Activated CD8-positive, alpha-beta T cell treated with anti-CD3 and anti-CD28 coated beads for 36 hours (primary cell): ENCODE data around the gene GPR84. TPM values are rescaled to one million over a fixed set of nuclear protein-coding genes. Genes with fewer than 3 reads are reported as not detected.
"Not testable (repeated sequence)": the region's sequence is repeated elsewhere in the genome, so short reads cannot be mapped to it uniquely, and the experiment has no call there.

Source experiments
- ATAC-seq: fragments of 200-7000 bp; cut with Tn5 transposase; one replicate; pipeline ENCODE4 v1.10.0; 2021; ENCODE audit warnings: mild to moderate bottlenecking, moderate library complexity
- CTCF ChIA-PET: fragments of 350-600 bp; sonication (Branson Sonifier 250); formaldehyde crosslinking; loops from one replicate; lab custom pipeline; 2021; ENCODE audit warnings: antibody characterized with exemption; lab: Charles Lee
- POLR2A ChIA-PET: fragments of 350-600 bp; sonication (Branson Sonifier 250); formaldehyde crosslinking; loops from one replicate; lab custom pipeline; 2021; ENCODE audit warnings: antibody characterized with exemption; lab: Charles Lee
- DNase-seq: peaks from one replicate; pipeline ENCODE4 v3.0.0-alpha.2; 2020
- H3K27ac Mint-ChIP-seq: one replicate; pipeline ENCODE4 v1.8.0; 2021; ENCODE audit warnings: mild to moderate bottlenecking, mixed read lengths
- H3K27me3 Mint-ChIP-seq: one replicate; pipeline ENCODE4 v1.8.0; 2021; ENCODE audit warnings: mixed read lengths
- H3K36me3 Mint-ChIP-seq: one replicate; pipeline ENCODE4 v1.8.0; 2021; ENCODE audit warnings: low read depth, mixed read lengths
- H3K4me1 Mint-ChIP-seq: one replicate; pipeline ENCODE4 v1.8.0; 2021; ENCODE audit warnings: low read depth, mixed read lengths
- H3K4me3 Mint-ChIP-seq: one replicate; pipeline ENCODE4 v1.8.0; 2021; ENCODE audit warnings: mild to moderate bottlenecking, moderate library complexity, mixed read lengths
- H3K9me3 Mint-ChIP-seq: one replicate; pipeline ENCODE4 v1.8.0; 2021; ENCODE audit warnings: mixed read lengths
- CTCF ChIP-seq: fragments of 200-600 bp; IDR thresholded peaks from one replicate; pipeline ENCODE4 v1.8.0; 2022; ENCODE audit warnings: antibody characterized with exemption, mild to moderate bottlenecking
- intact Hi-C: fragments of 100-400 bp; cut with micrococcal nuclease; formaldehyde crosslinking; loops from one replicate; pipeline ENCODE4 v1.10.0; 2022
- total RNA-seq, 2 experiments: library from RNA; stranded (reverse); gene quantifications; one replicate each; pipeline ENCODE4 v1.2.3, GENCODE V29; 2021

The GPR84 gene
- total RNA-seq, 2 experiments from 2014 or later = not detected

DNA sequence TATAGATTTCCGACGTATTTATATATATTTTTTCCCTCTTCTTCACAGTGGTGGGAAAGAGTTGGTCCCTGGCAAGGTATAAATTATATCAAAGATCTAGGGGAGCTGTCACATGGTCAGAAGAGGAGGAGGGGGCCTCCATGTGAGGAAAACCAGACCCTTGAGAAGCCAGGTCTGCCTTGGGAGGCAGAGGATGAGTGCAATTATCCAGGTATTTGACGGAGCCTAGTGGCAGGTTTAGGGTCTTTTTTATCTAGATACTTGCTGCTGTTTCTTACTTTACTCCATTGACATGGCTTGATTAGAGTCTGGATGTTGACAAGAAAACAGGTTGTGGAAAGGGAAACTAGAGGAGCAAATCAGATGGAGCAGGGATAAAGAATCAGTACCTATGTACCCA lies 33.8 kb downstream of the GPR84 start:
- H3K9me3 Mint-ChIP-seq = no peaks in the 10 kb centered on the region
- CTCF ChIA-PET = interaction anchor here (2.0 to 9.7 kb wide), 2 partner anchors 37 to 38 kb away, joined by 5 to 93 read pairs; no protein-coding TSS in a partner anchor
- no peak for TF ChIP-seq CTCF
- peaks cover 50% of the 10 kb centered on the region for H3K4me1 Mint-ChIP-seq
- H3K27ac Mint-ChIP-seq = peak overlapping the region; percentile 76
- H3K27me3 Mint-ChIP-seq = no peaks in the 10 kb centered on the region
- POLR2A ChIA-PET = interaction anchor here (1.4 to 1.5 kb wide), 2 partner anchors 28 to 44 kb away, joined by 3 to 4 read pairs; no protein-coding TSS in a partner anchor
- no peak for DNase-seq
- H3K4me3 Mint-ChIP-seq = no peak overlapping the region
- peaks cover 2% of the 10 kb centered on the region for H3K36me3 Mint-ChIP-seq
- intact Hi-C loops = no loop called here
- ATAC-seq = no peak

- ATAC-seq = no peak
These were observed 34.5 kb downstream of the GPR84 start for GRCh38 chr12:54329759-54330158.

GRCh38 chr12:54328595-54329337 lies 35.5 kb downstream of the GPR84 start:
- intact Hi-C loops = loop anchor here (5.0 kb wide), 1 partner anchor 34 kb away; the partner anchor contains the start of gene GPR84
- H3K27ac Mint-ChIP-seq = peak overlapping the region; percentile 35
- ATAC-seq = no peak
- POLR2A ChIA-PET = interaction anchor here (0.6 to 1.3 kb wide), 3 partner anchors 9 to 54 kb away, joined by 3 to 5 read pairs (median 4); partner anchors contain the start of gene HNRNPA1
- CTCF ChIA-PET = interaction anchor here (0.7 to 9.7 kb wide), 8 partner anchors 7 to 109 kb away, joined by 3 to 93 read pairs (median 4); no protein-coding TSS in a partner anchor
- H3K4me3 Mint-ChIP-seq = no peak overlapping the region
- H3K9me3 Mint-ChIP-seq = no peaks in the 10 kb centered on the region
- DNase-seq = no peak
- TF ChIP-seq CTCF = no peak
- H3K4me1 Mint-ChIP-seq = peaks cover 54% of the 10 kb centered on the region
- peaks cover 5% of the 10 kb centered on the region for H3K36me3 Mint-ChIP-seq
- no peaks in the 10 kb centered on the region for H3K27me3 Mint-ChIP-seq

More at GRCh38 chr12:54329759-54330158, 34.5 kb downstream of the GPR84 start:
- ChIA-PET POLR2A (interaction anchor here (1.3 to 1.5 kb wide), 3 partner anchors 29 to 49 kb away, joined by 3 to 4 read pairs (median 3); partner anchors contain the start of gene HNRNPA1), CTCF (interaction anchor here (1.0 to 9.7 kb wide), 3 partner anchors 14 to 39 kb away, joined by 3 to 93 read pairs (median 5); no protein-coding TSS in a partner anchor)
- H3K9me3 Mint-ChIP-seq = no peaks in the 10 kb centered on the region
- no peak for TF ChIP-seq CTCF
- peaks cover 50% of the 10 kb centered on the region for H3K4me1 Mint-ChIP-seq
- intact Hi-C loops = loop anchor here (5.0 kb wide), 1 partner anchor 33 kb away; the partner anchor contains the start of gene GPR84
- peaks cover 5% of the 10 kb centered on the region for H3K36me3 Mint-ChIP-seq
- no peak overlapping the region for H3K27ac Mint-ChIP-seq
- H3K4me3 Mint-ChIP-seq = no peak overlapping the region
- H3K27me3 Mint-ChIP-seq = no peaks in the 10 kb centered on the region
- no peak for DNase-seq

DNA sequence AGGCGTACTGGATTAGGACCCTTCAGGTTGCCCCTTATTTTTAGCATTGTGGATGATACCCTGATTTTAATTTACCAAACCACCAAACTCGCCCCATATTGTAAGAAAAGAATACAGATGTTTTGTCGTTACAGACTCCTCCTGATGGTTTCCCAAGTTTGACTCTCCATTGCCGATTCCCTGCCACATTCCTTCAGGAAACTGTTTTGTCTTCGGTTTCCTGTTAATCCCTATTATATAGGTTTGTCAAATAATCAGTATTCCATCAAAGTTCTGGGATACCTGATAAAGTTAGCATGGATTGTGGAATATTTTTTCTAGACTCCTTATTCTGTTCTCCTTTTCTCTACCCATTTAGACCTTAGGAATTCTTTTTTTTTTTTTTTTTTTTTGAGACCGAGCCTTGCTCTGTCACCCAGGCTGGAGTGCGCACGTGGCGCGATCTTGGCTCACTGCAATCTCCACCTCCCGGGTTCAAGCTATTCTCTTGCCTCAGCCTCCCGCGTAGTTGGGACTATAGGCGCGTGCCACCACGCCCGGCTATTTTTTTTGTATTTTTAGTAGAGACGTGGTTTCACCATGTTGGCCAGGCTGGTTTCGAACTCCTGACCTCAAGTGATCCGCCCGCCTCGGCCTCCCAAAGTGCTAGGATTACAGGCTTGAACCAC lies 38.7 kb downstream of the GPR84 start:
- Mint-ChIP-seq H3K27ac (peak overlapping the region; percentile 94), H3K4me3 (peak overlapping the region; percentile 98), H3K4me1 (peaks cover 35% of the 10 kb centered on the region)
- H3K36me3 Mint-ChIP-seq, DNase-seq, H3K27me3 Mint-ChIP-seq, H3K9me3 Mint-ChIP-seq, ATAC-seq: not testable (repeated sequence)
- CTCF ChIA-PET = interaction anchor here (0.6 to 9.7 kb wide), 35 partner anchors 9 to 111 kb away, joined by 3 to 93 read pairs (median 6); partner anchors contain the start of gene NFE2
- intact Hi-C loops = loop anchor here (2.0 to 5.0 kb wide), 2 partner anchors 37 to 45 kb away; partner anchors contain the start of genes CBX5, GPR84 and HNRNPA1
- POLR2A ChIA-PET = interaction anchor here (0.8 to 2.1 kb wide), 9 partner anchors 29 to 105 kb away, joined by 3 to 10 read pairs (median 4); partner anchors contain the start of genes CBX5 and HNRNPA1
